Measurements from ENCODE around the gene LCP2.

LCP2 gene

DNA sequence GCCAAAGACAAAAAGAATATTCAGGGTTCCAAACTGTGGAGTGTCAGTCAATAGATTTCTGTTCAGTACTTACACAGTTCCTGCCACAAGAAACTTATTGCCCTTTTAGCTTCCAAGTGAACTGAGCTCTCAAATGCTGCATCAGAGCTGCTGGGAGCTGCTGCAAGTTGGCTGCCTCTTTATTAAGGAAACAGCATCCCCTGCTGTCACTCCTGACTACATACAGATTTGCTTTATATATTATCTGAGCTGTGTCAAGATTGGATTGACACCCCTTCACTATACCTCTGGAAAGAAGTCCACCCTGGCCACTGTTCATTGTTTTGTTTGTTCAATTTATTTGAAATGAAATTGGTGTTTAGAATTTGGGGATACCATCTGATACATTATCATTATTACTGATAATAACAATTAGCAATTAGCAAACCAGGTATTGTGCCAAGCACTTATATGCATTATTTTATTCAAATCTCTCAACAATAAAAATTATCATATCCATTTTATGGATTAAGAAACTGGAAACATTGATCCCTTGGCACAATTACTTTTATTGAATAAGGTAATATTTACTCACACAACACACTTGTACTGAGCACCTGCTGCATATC is 81.2 kb downstream of the LCP2 start:
- peak; percentile 70 for DNase-seq (ENCODE audit: low spot score)

DNA sequence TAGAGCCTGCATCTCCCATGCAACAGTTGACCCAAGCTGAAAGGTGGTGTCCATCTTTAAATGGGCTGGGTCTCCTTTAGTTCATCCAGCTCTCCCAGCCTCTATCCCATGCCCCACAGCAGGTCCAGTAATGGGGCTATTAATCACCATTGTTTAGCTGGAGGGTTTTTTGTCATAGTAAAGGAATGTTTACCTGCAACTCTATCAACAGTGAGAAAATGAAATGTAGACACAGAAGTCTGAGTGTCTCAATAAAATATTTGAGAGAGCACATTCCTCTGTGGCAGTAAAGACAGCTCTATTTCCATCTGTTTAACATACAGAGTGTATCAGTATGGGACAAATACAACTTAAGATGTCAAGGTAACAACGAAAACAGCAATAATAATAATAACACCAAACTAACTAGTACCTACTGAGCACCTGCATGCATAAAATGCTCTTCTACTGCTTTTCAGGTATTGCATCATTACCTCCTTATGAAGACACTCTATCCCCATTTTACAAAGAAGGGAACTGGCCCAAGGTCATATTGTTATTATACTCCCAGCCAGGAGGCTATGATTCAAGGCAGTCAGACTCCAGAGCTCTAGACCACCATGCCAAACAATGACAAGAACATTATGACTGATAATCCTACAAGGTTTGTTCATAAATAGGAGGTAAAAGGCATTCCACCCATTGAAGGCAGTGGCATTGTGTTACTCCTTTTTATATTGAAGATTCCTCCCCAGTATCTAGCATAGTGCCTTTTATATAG is 85.8 kb downstream of the LCP2 start:
- peak; percentile 69 for DNase-seq (ENCODE audit: low spot score)

DNA sequence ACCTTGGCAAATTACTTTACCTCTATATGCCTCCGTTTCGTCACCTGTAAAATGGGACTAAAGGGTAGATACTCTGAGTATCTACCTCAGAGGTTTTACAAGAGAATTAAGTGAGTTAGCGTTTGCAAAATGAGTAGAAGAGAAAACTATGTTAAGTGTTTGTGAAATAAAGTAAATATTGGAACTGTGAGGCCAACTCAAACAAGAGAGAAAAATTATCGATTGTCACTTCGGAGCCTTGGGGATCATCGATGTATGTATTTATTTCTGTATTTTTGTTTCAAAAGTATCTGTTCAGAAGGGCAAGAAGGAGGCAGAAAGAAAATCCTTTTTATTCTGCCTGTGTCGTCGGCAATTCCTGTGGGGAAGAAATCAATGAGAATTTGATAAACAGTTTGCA is 90.6 kb downstream of the LCP2 start:
- no peak for DNase-seq (ENCODE audit: low spot score)

DNA sequence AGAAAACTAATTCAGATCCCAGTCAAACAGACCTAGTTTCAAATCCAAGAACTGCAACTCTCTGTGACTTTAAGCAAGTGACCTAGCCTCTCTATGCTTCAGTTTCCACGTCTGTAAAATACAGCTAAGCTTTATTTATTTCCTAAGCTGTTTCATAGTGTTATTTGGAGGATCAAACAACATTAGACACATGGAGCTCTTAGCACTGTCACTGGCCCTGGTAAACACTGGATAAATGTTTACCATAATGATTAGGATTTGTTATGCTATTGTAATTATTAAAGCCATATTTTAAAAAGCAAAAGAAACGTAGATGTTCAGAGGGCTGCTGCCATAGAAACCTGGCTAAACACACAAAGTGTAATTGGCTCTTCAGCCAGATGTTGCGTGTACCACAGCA is 91.4 kb downstream of the LCP2 start:
- no peak for DNase-seq (ENCODE audit: low spot score)

- DNase-seq (ENCODE audit: low spot score) = no peak
Observed at GRCh38 chr5:170204202-170204601, 93.4 kb downstream of the LCP2 start.

GRCh38 chr5:170202117-170202516 is 95.5 kb downstream of the LCP2 start:
- no peak for DNase-seq (ENCODE audit: low spot score)

DNA sequence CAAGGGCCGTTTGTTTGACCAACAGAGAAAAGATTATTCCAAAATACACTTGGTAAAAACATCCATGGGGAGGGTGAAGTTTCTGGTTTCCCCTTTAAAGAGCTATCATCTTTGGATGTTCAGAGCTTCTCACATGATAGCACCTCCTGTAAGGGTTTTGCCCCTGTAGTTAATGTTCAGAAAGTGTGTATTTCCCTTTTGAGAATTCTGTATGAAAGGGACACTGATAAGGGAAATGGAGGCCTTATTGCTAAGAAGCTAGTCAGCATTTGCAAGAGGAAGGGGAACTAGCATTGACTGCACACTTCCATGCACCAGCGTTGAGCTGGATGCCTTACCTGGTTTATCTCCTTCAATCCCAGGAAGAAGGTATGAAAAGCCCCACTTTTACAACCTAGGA is 96.3 kb downstream of the LCP2 start:
- DNase-seq (ENCODE audit: low spot score) = no peak

DNA sequence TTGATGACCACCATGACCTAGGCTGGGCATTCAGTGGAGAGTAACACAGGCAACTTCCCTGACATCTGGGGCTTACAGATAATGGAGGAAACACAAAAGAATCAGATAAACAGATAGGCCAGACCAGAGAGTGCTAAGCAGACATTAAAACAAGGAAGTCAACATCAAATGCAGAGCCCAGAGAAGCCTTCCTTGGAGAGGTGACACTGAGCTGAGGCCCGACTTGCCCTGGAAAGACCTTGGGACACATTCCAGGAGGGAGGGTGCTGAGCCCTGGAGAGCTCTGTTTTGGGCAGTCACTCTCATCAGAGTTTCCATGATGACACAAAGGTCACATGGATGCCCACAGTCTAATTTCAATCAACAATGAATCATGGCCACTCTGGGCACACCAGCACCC is 96.7 kb downstream of the LCP2 start:
- DNase-seq (ENCODE audit: low spot score) = no peak

Data from kidney tubule cell (primary cell).